GM12873 (cell line): ENCODE results near the gene ABCB1.

Source experiments
- CTCF ChIP-seq: IDR thresholded peaks from 2 replicates; pipeline ENCODE4 v1.5.1; 2012; ENCODE audit warnings: low read depth, mild to moderate bottlenecking, moderate library complexity, low read length, control low read depth; ENCODE audit not compliant: insufficient read depth; ENCODE audit errors: missing control alignments

The ABCB1 gene

GRCh38 chr7:87482115-87482514, 118.6 kb downstream of the ABCB1 start:
- no peak for TF ChIP-seq CTCF

- TF ChIP-seq CTCF = no peak
These were observed 120.3 kb downstream of the ABCB1 start for GRCh38 chr7:87480386-87480785.

GRCh38 chr7:87479951-87480350, 120.7 kb downstream of the ABCB1 start:
- no peak for TF ChIP-seq CTCF

GRCh38 chr7:87476179-87476557, 124.5 kb downstream of the ABCB1 start:
- no peak for TF ChIP-seq CTCF

GRCh38 chr7:87475359-87476178, 125.1 kb downstream of the ABCB1 start, which contains the start of gene ABCB4:
ABCB4 (minus strand) TSS chr7:87475680; CDS start chr7:87475465, 215 bp downstream.
- no peak for TF ChIP-seq CTCF

- no peak for TF ChIP-seq CTCF
These were observed 125.9 kb downstream of the ABCB1 start for GRCh38 chr7:87474533-87475358.

- TF ChIP-seq CTCF = no peak
These were observed 126.7 kb downstream of the ABCB1 start for GRCh38 chr7:87473986-87474385.
